ENCODE measurements around the gene MILR1.
"Not testable (repeated sequence)": the region's sequence is repeated elsewhere in the genome, so short reads cannot be mapped to it uniquely, and the experiment has no call there.

MILR1 gene

GRCh38 chr17:64431534-64431933, 17.4 kb upstream of the MILR1 start:
- DNase-seq (ENCODE audit: insufficient read length) = no peak
- no peak for TF ChIP-seq POLR2AphosphoS5 (IDR thresholded peaks at IDR 0.05; ENCODE audit: low read depth, low read length)
- no peak for TF ChIP-seq POLR2A (IDR thresholded peaks at IDR 0.05; ENCODE audit: low read depth, low read length)
- TF ChIP-seq TAF1 (IDR thresholded peaks at IDR 0.05; ENCODE audit: borderline replicate concordance, low read depth, low read length) = no peak
- no peak for FAIRE-seq

- FAIRE-seq (no peak), DNase-seq (ENCODE audit: insufficient read length) (no peak)
- TF ChIP-seq TAF1 (IDR thresholded peaks at IDR 0.05; ENCODE audit: borderline replicate concordance, low read depth, low read length) = no peak
- TF ChIP-seq POLR2AphosphoS5 (IDR thresholded peaks at IDR 0.05; ENCODE audit: low read depth, low read length) = no peak
- no peak for TF ChIP-seq POLR2A (IDR thresholded peaks at IDR 0.05; ENCODE audit: low read depth, low read length)
Measured at GRCh38 chr17:64437944-64438525, 10.9 kb upstream of the MILR1 start.

- not testable (repeated sequence) for DNase-seq (ENCODE audit: insufficient read length); FAIRE-seq
Measured at GRCh38 chr17:64439521-64439920, 9.4 kb upstream of the MILR1 start.

GRCh38 chr17:64439956-64440355, 9.0 kb upstream of the MILR1 start:
- DNase-seq (ENCODE audit: insufficient read length) = no peak
- no peak for TF ChIP-seq POLR2AphosphoS5 (IDR thresholded peaks at IDR 0.05; ENCODE audit: low read depth, low read length)
- no peak for TF ChIP-seq TAF1 (IDR thresholded peaks at IDR 0.05; ENCODE audit: borderline replicate concordance, low read depth, low read length)
- no peak for TF ChIP-seq POLR2A (IDR thresholded peaks at IDR 0.05; ENCODE audit: low read depth, low read length)
- FAIRE-seq = no peak

- no peak for TF ChIP-seq POLR2A (IDR thresholded peaks at IDR 0.05; ENCODE audit: low read depth, low read length)
- no peak for TF ChIP-seq TAF1 (IDR thresholded peaks at IDR 0.05; ENCODE audit: borderline replicate concordance, low read depth, low read length)
- TF ChIP-seq POLR2AphosphoS5 (IDR thresholded peaks at IDR 0.05; ENCODE audit: low read depth, low read length) = no peak
Measured at GRCh38 chr17:64441772-64442540, 7.0 kb upstream of the MILR1 start.

GRCh38 chr17:64442541-64442971, 6.4 kb upstream of the MILR1 start:
- DNase-seq (ENCODE audit: insufficient read length) (no peak), FAIRE-seq (no peak)
- TF ChIP-seq POLR2A (IDR thresholded peaks at IDR 0.05; ENCODE audit: low read depth, low read length) = no peak
- TF ChIP-seq TAF1 (IDR thresholded peaks at IDR 0.05; ENCODE audit: borderline replicate concordance, low read depth, low read length) = no peak
- TF ChIP-seq POLR2AphosphoS5 (IDR thresholded peaks at IDR 0.05; ENCODE audit: low read depth, low read length) = no peak

More at GRCh38 chr17:64441772-64442540, 7.0 kb upstream of the MILR1 start:
- DNase-seq (ENCODE audit: insufficient read length) (no peak), FAIRE-seq (no peak)

- DNase-seq (ENCODE audit: insufficient read length) = no peak
- no peak for TF ChIP-seq POLR2A (IDR thresholded peaks at IDR 0.05; ENCODE audit: low read depth, low read length)
- no peak for TF ChIP-seq TAF1 (IDR thresholded peaks at IDR 0.05; ENCODE audit: borderline replicate concordance, low read depth, low read length)
- TF ChIP-seq POLR2AphosphoS5 (IDR thresholded peaks at IDR 0.05; ENCODE audit: low read depth, low read length) = no peak
- FAIRE-seq = no peak
Measured at GRCh38 chr17:64443086-64443760, 5.7 kb upstream of the MILR1 start.

- FAIRE-seq (no peak), DNase-seq (ENCODE audit: insufficient read length) (no peak)
- TF ChIP-seq POLR2AphosphoS5 (IDR thresholded peaks at IDR 0.05; ENCODE audit: low read depth, low read length) = no peak
- TF ChIP-seq POLR2A (IDR thresholded peaks at IDR 0.05; ENCODE audit: low read depth, low read length) = no peak
- no peak for TF ChIP-seq TAF1 (IDR thresholded peaks at IDR 0.05; ENCODE audit: borderline replicate concordance, low read depth, low read length)
Measured at GRCh38 chr17:64447526-64447925, 1.4 kb upstream of the MILR1 start.

GRCh38 chr17:64449545-64449944, 630 bp downstream of the MILR1 start:
- FAIRE-seq (no peak), DNase-seq (ENCODE audit: insufficient read length) (no peak)
- TF ChIP-seq POLR2A (IDR thresholded peaks at IDR 0.05; ENCODE audit: low read depth, low read length) = no peak
- no peak for TF ChIP-seq TAF1 (IDR thresholded peaks at IDR 0.05; ENCODE audit: borderline replicate concordance, low read depth, low read length)
- TF ChIP-seq POLR2AphosphoS5 (IDR thresholded peaks at IDR 0.05; ENCODE audit: low read depth, low read length) = no peak

GRCh38 chr17:64455993-64456885, 7.3 kb downstream of the MILR1 start:
- no peak for DNase-seq (ENCODE audit: insufficient read length)
- no peak for FAIRE-seq
- no peak for TF ChIP-seq POLR2AphosphoS5 (IDR thresholded peaks at IDR 0.05; ENCODE audit: low read depth, low read length)
- no peak for TF ChIP-seq POLR2A (IDR thresholded peaks at IDR 0.05; ENCODE audit: low read depth, low read length)
- TF ChIP-seq TAF1 (IDR thresholded peaks at IDR 0.05; ENCODE audit: borderline replicate concordance, low read depth, low read length) = no peak

- no peak for FAIRE-seq
- TF ChIP-seq TAF1 (IDR thresholded peaks at IDR 0.05; ENCODE audit: borderline replicate concordance, low read depth, low read length) (no peak), POLR2A (IDR thresholded peaks at IDR 0.05; ENCODE audit: low read depth, low read length) (no peak), POLR2AphosphoS5 (IDR thresholded peaks at IDR 0.05; ENCODE audit: low read depth, low read length) (no peak)
- no peak for DNase-seq (ENCODE audit: insufficient read length)
Measured at GRCh38 chr17:64457156-64457555, 8.2 kb downstream of the MILR1 start.
